RWPE2 (cell line): Measurements from ENCODE around the gene TRAPPC8.

Experiments used
- ATAC-seq: fragments of 200-7000 bp; cut with Tn5 transposase; 3 replicates; pipeline ENCODE4 v1.9.1; 2021; ENCODE audit warnings: low read depth
- DNase-seq: peaks from one replicate; pipeline ENCODE4 v3.0.0-alpha.2; 2020; ENCODE audit warnings: low spot score
- H3K27ac ChIP-seq: fragments of 450-650 bp; 2 replicates; pipeline ENCODE4 v1.5.1; 2017; ENCODE audit warnings: mild to moderate bottlenecking; ENCODE audit not compliant: poor library complexity, severe bottlenecking
- H3K27me3 ChIP-seq: fragments of 250-450 bp; sonication (Bioruptor Pico); 2 replicates; pipeline ENCODE4 v1.5.1; 2021; ENCODE audit warnings: mild to moderate bottlenecking, moderate library complexity; ENCODE audit not compliant: insufficient read depth, poor library complexity, severe bottlenecking
- H3K36me3 ChIP-seq: fragments of 250-450 bp; sonication (Bioruptor Pico); 2 replicates; pipeline ENCODE4 v1.5.1; 2020; ENCODE audit warnings: low read depth, mild to moderate bottlenecking, moderate library complexity
- H3K4me1 ChIP-seq: fragments of 250-450 bp; sonication (Bioruptor Pico); 2 replicates; pipeline ENCODE4 v1.5.1; 2021; ENCODE audit warnings: mild to moderate bottlenecking, moderate library complexity; ENCODE audit not compliant: insufficient read depth, poor library complexity, severe bottlenecking
- H3K4me3 ChIP-seq: fragments of 250-450 bp; sonication (Bioruptor Pico); 2 replicates; pipeline ENCODE4 v1.5.1; 2021; ENCODE audit warnings: mild to moderate bottlenecking, moderate library complexity; ENCODE audit not compliant: severe bottlenecking
- H3K9me3 ChIP-seq: fragments of 250-450 bp; sonication (Bioruptor Pico); 2 replicates; pipeline ENCODE4 v1.5.1; 2021; ENCODE audit warnings: mild to moderate bottlenecking, moderate library complexity; ENCODE audit not compliant: severe bottlenecking
- TF ChIP-seq, protein P1 (sequence below): fragments of 450-650 bp; IDR thresholded peaks from one replicate; pipeline ENCODE4 v1.5.1; 2017; ENCODE audit warnings: mild to moderate bottlenecking, moderate library complexity; ENCODE audit not compliant: poor library complexity, severe bottlenecking

Gene TRAPPC8

GRCh38 chr18:31942999-31943877, at the start of gene TRAPPC8:
TSS of gene TRAPPC8 (minus strand) at chr18:31943128. CDS start at chr18:31942764, 364 bp downstream.
- TF ChIP-seq, protein P1, sequence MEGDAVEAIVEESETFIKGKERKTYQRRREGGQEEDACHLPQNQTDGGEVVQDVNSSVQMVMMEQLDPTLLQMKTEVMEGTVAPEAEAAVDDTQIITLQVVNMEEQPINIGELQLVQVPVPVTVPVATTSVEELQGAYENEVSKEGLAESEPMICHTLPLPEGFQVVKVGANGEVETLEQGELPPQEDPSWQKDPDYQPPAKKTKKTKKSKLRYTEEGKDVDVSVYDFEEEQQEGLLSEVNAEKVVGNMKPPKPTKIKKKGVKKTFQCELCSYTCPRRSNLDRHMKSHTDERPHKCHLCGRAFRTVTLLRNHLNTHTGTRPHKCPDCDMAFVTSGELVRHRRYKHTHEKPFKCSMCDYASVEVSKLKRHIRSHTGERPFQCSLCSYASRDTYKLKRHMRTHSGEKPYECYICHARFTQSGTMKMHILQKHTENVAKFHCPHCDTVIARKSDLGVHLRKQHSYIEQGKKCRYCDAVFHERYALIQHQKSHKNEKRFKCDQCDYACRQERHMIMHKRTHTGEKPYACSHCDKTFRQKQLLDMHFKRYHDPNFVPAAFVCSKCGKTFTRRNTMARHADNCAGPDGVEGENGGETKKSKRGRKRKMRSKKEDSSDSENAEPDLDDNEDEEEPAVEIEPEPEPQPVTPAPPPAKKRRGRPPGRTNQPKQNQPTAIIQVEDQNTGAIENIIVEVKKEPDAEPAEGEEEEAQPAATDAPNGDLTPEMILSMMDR: peak; percentile 8
- Histone ChIP-seq H3K27me3 (no peaks in the 10 kb centered on the region), H3K27ac (peak within 1 kb of the TSS; percentile 74), H3K4me3 (peak within 1 kb of the TSS; percentile 98), H3K9me3 (no peaks in the 10 kb centered on the region), H3K4me1 (peaks cover 8% of the 10 kb centered on the region), H3K36me3 (peaks cover 11% of the 10 kb centered on the region; the same call in 1 of the 2 replicates)
- ATAC-seq (peak; percentile 90), DNase-seq (peak; percentile 98)

DNA sequence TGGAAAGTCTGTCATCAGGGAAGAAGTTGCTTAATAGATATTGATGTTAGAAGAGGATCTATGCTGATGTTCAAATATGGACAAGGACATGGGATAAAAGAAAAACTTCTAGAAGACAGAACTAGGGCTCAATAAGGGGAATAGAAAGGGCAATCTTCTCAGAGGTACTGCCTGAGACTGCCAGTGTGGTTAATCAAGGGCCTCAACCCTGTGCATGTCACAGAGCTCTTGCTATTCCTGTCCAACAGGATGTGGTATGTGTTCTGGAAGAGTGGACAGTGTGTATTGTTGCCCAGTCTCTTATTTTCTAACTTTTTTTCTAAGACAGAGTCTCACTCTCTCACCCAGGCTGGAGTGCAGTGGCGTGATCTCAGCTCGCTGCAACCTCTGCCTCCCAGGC, 47.9 kb upstream of the TRAPPC8 start:
- Histone ChIP-seq H3K4me3 (no peak overlapping the region), H3K4me1 (no peaks in the 10 kb centered on the region), H3K27me3 (no peaks in the 10 kb centered on the region), H3K36me3 (no peaks in the 10 kb centered on the region), H3K9me3 (no peaks in the 10 kb centered on the region), H3K27ac (no peak overlapping the region)
- DNase-seq (no peak), ATAC-seq (no peak)
- TF ChIP-seq, protein P1: no peak

DNA sequence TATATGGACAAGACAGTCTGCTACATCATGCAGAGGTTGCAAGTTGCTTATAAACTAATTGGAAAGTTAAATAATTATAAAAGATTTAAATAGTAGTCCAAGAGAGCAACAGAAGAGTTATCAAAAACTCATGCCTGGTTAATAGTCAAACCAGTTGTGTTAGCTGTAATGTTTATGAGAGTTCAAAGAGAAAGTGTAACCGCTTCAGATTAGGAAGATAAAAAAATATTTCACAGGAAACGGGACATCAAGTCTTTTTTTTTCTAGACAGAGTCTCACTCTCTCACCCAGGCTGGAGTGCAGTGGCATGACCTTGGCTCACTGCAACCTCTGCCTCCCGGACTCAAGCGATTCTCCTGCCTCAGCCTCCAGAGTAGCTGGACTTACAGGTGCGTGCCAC, 41.0 kb upstream of the TRAPPC8 start:
- ATAC-seq (no peak), DNase-seq (no peak)
- H3K4me1 ChIP-seq: no peaks in the 10 kb centered on the region
- H3K4me3 ChIP-seq: no peak overlapping the region
- no peak overlapping the region for H3K27ac ChIP-seq
- no peaks in the 10 kb centered on the region for H3K9me3 ChIP-seq
- TF ChIP-seq, protein P1: no peak
- H3K36me3 ChIP-seq: no peaks in the 10 kb centered on the region
- no peaks in the 10 kb centered on the region for H3K27me3 ChIP-seq

DNA sequence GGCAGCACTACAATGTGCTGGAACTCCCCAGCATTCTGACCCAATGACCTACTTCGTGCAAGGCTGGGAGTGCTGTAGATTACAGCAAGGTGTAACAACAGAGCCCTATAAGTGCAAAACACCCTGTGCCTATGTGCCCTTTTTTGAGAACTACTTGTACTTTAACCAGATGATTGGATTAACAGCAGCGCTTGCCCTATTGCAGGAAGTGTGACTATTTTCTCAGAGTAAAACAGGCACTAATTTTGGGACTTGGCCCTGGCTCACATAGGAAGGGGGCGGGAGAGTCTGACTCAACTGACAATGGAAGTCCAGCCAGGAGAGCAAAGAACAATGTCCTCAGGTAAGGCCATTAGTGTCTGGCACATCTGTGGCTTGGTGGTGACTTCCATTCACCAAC, 40.1 kb upstream of the TRAPPC8 start:
- Histone ChIP-seq H3K4me3 (no peak overlapping the region), H3K36me3 (no peaks in the 10 kb centered on the region), H3K4me1 (no peaks in the 10 kb centered on the region), H3K9me3 (no peaks in the 10 kb centered on the region), H3K27ac (no peak overlapping the region), H3K27me3 (no peaks in the 10 kb centered on the region)
- TF ChIP-seq, protein P1: no peak
- ATAC-seq: no peak
- no peak for DNase-seq

GRCh38 chr18:31980863-31981262, 37.9 kb upstream of the TRAPPC8 start:
- H3K4me1 ChIP-seq: no peaks in the 10 kb centered on the region
- ATAC-seq (no peak), DNase-seq (no peak)
- no peaks in the 10 kb centered on the region for H3K27me3 ChIP-seq
- H3K9me3 ChIP-seq: no peaks in the 10 kb centered on the region
- TF ChIP-seq, protein P1: no peak
- no peak overlapping the region for H3K27ac ChIP-seq
- no peaks in the 10 kb centered on the region for H3K36me3 ChIP-seq
- H3K4me3 ChIP-seq: no peak overlapping the region
